NCI-H2171 (cell line): ENCODE data around the gene SHC4.
"Not testable (repeated sequence)": the region's sequence is repeated elsewhere in the genome, so short reads cannot be mapped to it uniquely, and the experiment has no call there.

ENCODE experiments used
- DNase-seq: peaks from one replicate; lab custom pipeline; 2025; lab: John Stamatoyannopoulos, UW

The SHC4 gene

DNA sequence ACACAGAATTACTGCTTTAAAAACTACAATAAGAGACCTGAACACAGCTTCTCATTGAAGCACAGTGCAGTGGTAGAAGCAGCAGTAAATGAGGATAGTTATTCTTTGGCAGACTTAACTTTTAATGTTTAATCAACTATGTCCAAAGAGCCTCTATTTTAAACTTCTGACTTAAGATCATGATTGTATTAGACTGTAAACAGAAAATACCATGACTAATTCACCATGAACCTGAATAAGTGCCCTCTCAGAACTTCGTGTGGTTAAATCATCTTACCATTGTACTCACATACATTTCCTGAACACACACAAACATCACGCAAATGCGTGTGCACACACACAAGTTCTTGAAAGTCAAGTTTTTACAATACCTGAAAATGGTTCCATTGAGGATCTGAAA, 166.8 kb downstream of the SHC4 start:
- no peak for DNase-seq

DNA sequence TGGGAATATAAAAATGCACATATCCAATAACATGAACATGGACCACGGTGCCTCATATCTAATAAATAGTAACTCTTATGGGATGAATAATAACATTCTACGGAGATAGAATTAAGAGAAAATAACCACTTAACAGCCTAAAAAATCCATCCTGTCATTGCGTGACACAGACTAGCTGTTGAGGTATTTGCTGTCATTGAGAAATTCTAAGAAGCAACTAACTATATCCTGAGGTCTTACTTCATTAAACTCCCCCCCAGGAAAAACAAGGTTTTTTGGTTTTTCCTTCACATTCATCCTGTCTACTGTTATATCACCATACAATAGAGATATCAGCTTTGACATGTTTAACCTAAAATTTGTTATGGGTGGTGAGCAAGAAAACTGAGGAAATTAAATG, 167.2 kb downstream of the SHC4 start:
- DNase-seq, result no peak

DNA sequence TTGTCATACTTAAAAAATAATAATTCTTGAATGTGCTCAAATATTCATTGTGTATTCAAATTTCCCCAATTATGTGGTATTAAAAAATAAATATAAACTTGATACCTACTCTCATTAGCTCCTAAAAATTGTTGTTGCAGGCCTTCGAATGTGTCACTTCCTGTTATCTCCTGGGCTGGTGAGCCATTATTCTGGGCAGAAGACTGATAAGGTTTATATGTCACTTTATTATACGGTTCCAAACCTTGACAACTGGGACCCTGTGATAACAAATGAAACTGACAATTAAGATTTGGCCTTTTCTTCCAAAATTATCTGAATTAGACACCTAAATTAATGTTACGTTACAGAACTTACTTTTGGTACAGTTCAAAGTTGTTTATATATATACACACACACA, 167.8 kb downstream of the SHC4 start:
- no peak for DNase-seq

DNA sequence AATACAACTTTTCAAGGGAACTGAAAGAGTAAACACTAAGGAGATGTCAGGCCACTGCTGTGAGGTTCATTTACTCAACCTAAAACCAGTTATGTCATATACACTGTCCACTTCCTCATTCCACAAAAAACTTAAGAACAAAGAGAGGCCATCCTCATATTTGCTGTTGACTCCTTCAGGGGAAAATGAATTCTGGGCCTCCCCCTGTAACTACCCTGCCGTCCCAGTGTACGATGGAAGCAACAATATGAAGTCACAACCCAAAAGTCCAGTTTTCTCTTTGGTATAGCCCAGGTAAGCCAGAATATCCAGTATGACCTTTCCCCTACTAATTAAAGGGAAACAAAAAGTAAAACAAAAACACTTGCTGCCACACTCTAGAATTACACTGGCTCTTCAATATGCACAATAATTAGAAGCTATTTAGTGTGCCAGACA, 169.0 kb downstream of the SHC4 start:
- DNase-seq, result no peak

DNA sequence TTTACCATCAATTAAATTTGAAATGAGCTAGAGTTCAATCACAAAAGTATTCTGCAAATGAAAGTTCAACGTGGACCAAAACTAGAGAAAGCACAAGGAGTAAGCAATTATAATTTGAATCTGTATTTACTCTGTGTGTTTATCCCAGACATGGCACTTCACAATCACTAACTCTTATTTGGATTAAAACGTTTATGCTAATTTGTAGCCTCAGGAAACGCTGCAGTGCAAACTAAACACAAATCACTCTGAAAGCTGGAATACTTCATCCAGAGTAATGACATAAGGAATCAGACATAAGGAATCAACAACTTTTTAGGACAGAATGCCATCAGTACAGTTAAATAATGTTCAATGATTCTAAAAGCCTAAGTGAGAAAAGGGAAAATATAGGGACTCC, 171.3 kb downstream of the SHC4 start:
- no peak for DNase-seq

DNA sequence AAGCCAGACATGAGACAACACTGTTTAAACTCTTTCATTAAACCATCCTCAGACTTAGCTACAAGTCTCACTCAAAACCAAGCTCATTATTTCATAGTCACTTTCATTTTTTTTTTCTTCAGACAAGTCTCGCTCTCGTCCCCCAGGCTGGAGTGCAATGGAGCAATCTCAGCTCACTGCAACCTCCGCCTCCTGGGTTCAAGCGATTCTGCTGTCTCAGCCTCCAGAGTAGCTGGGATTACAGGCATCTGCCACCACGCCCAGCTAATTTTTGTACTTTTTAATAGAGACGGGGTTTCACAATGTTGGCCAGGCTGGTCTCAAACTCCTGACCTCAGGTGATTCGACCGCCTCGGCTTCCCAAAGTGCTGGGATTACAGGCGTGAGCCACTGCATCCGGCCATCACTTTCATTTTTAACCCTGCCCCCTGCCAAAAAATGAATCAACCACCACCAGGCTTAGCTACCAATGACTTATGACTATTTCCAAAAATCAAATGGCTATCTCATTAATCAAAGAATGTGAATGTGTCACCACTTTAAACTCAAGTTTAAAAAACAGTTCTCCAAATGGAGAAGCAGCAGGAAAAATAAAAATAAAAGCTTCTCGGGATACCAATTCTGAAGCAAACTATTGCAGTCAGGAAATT, 173.1 kb downstream of the SHC4 start:
- DNase-seq, result not testable (repeated sequence)

DNA sequence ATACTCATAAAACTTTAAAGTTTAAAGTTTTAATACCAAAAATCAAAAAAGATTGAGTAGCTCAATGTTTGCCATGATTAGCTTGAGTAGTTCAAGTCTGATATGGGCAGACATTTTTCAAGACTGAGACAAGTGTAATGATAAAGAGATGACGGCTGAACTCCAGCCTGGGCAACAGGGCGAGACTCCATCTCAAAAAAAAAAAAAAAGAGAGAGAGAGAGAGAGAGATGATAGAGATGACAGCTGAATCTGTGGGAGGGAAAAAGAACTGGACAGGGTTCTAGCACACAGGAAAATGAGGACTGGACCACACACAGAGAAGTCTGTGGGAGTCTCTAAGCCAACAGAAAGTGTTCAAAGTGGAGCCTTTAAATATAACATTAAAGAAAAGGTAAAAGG, 178.0 kb downstream of the SHC4 start:
- no peak for DNase-seq

DNA sequence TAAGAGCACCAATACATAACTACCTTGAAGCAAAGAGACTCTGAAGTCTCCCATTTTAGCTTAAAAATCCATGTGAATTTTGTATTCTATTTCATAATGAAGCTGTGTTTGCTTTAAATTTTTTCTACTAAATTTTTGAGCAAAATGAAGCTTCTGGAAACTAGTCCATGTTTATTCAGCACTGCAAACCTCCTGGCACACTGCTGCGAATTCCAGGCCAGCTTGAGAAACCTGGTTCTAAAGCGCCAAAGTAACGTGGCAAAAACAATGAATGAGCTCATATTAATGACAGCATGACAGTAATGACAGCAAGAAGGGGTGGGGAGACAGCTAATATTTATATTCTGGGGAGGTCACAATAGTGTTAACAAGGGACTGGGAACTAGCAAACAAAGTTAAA, 178.5 kb downstream of the SHC4 start:
- no peak for DNase-seq

DNA sequence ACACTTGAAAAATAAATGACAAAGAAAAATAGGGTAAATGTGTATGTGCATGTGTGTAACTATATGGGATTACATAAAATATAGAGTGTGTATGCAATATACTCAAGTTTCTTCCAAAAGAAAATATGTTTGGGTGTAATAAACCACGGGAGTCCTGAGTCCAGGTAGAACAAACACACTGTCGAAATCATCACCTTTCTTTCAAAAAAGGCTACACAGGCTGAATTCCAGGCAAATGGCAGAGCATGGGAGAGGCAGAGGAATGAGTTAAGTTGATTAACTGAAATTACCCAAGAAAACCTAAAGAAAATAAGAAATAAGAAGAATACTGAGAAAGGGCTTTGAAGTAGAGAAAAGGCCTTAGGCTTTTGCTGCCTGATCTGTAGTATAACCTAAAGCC, 179.0 kb downstream of the SHC4 start:
- no peak for DNase-seq

GRCh38 chr15:48782911-48783310, 180.8 kb downstream of the SHC4 start:
- DNase-seq, result no peak

- no peak for DNase-seq
Observed at GRCh38 chr15:48781481-48782081, 182.1 kb downstream of the SHC4 start.

DNA sequence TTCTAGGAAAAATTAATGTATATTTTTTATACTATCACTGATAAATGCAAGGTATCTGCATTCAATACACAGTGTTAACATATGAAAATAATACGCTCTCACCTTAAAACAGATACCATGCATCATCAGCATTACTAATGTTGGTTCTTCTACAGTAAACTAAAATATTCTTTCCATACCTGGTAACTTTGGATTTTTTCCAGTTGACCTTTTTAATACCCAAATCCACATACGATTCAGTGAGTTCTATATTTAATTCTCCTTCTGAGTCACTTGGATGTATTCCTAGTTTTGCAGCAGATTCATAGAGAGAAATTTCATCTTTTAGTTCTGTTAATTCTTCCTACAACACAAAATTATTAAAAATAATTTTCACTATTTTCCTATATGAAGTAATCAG, 182.7 kb downstream of the SHC4 start:
- no peak for DNase-seq

DNA sequence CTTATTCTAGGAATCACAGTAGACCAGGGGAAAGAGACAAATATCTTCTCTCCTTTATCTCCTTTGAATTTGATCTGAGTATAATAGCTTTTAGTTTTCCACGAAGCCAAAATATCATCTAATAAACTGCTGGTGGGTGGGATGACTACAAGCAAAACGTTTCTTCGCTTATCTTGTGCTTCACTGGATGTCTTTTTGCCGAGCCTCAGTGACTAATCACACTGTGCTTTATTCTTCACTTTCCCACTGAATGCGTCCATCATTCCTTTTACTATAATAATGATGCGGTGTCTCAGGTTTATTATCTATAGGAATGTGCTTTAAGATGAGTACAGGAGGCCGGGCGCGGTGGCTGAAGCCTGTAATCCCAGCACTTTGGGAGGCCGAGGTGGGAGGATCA, 185.4 kb downstream of the SHC4 start:
- DNase-seq, result no peak

DNA sequence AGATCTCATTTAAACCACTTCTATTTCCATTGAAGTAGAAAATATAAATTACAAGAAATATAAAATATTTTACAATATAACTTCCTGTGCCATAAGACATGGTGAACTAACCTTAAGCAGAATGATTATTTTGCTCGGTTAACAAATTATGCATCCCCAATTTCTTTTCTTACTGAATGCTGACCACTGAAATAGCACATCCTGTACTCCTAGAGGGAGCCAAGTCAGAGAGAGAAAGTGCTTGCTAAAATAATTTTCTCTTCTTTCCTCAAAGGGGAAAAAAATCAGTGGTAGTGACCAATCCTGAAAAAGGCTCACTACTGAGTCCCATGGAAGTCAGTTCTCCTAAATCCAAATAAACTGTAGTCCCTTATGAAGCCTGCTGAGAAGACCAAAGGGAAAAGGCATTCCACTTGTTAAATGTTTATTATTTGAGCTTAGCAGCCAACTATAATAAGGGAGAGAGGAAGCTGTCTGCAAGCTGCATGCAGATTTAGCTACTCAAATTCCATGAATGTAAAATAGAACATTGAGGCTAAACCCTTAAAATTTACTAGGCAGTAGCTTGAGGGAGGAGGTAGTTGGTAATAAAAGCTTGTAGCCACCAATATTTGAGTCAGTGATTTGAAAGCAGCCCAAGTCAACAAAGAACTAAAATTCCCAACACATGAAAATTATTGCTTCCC, 185.9 kb downstream of the SHC4 start:
- no peak for DNase-seq

DNA sequence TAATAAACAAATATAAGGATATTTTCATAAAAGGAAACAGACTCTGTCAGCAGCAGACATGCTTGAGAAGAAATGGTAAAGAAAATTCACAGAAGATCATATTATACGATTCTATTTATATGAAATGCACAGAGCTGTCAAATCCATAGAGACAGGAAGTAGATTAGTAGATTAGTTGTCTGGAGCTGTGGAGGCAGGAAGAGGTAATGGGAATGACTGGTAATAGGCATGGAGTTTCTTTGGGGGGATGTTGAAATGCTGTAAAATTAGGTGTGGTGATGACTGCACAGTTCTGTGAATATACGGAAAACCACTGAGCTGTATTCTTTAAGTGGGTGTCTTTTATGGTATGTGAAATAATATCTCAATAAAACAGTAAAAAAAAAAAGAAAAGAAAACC, 188.2 kb downstream of the SHC4 start:
- DNase-seq, result no peak

- DNase-seq, result no peak
Observed at GRCh38 chr15:48774484-48774883, 189.2 kb downstream of the SHC4 start.
